MM.1S (cell line): ENCODE data around the gene PRKG1.

Source experiments
- CTCF ChIP-seq: fragments of 300-600 bp; sonication (generic); IDR thresholded peaks from 2 replicates; pipeline ENCODE4 v1.5.1; 2016; ENCODE audit warnings: antibody characterized with exemption, low read length, mixed read lengths
- EZH2 ChIP-seq: fragments of 300-600 bp; sonication (generic); optimal IDR thresholded peaks from 2 replicates; pipeline ENCODE3; 2017; ENCODE audit warnings: low read depth, mild to moderate bottlenecking, antibody characterized with exemption, low read length, mixed read lengths
- EZH2phosphoT487 ChIP-seq: fragments of 300-600 bp; sonication (generic); IDR thresholded peaks from 2 replicates; pipeline ENCODE4 v1.6.1; 2018; ENCODE audit warnings: antibody characterized with exemption, low read length

- no peak for TF ChIP-seq CTCF
- no peak for TF ChIP-seq EZH2
- no peak for TF ChIP-seq EZH2phosphoT487
Observed at GRCh38 chr10:51035344-51035743, 38.9 kb upstream of the PRKG1 start.
